ENCODE results near the gene ANTXR1.

ANTXR1 gene

GRCh38 chr2:69047625-69048145, 34.7 kb downstream of the ANTXR1 start:
- Histone ChIP-seq H3K4me1 (ENCODE audit: low read length) (no peaks in the 10 kb centered on the region), H3K9ac (ENCODE audit: low read length) (no peak overlapping the region), H4K20me1 (ENCODE audit: insufficient read depth, low read length) (no peaks in the 10 kb centered on the region), H3K4me3 (ENCODE audit: low read length) (no peak overlapping the region), H3K4me2 (ENCODE audit: low read length) (no peak overlapping the region), H3K79me2 (ENCODE audit: low read length) (no peaks in the 10 kb centered on the region), H3K36me3 (replicated peaks; ENCODE audit: low read depth, low read length) (no peaks in the 10 kb centered on the region), H2AFZ (ENCODE audit: low read depth, low read length) (no peak overlapping the region), H3K9me3 (ENCODE audit: insufficient read depth, low read length) (no peaks in the 10 kb centered on the region), H3K27me3 (ENCODE audit: low read depth, low read length) (peaks cover 64% of the 10 kb centered on the region), H3K27ac (ENCODE audit: low read length) (no peak overlapping the region)
- TF ChIP-seq EZH2phosphoT487 (IDR thresholded peaks at IDR 0.05; ENCODE audit: low read depth) (no peak), CTCF (IDR thresholded peaks at IDR 0.05; ENCODE audit: low read depth, low read length) (no peak)

GRCh38 chr2:69050802-69051201, 37.8 kb downstream of the ANTXR1 start:
- TF ChIP-seq EZH2phosphoT487 (IDR thresholded peaks at IDR 0.05; ENCODE audit: low read depth) (no peak), CTCF (IDR thresholded peaks at IDR 0.05; ENCODE audit: low read depth, low read length) (no peak)
- H3K79me2 ChIP-seq (ENCODE audit: low read length), result no peaks in the 10 kb centered on the region
- H3K27ac ChIP-seq (ENCODE audit: low read length), result no peak overlapping the region
- H3K36me3 ChIP-seq (replicated peaks; ENCODE audit: low read depth, low read length), result no peaks in the 10 kb centered on the region
- no peak overlapping the region for H3K9ac ChIP-seq (ENCODE audit: low read length)
- H3K4me1 ChIP-seq (ENCODE audit: low read length), result peaks cover 6% of the 10 kb centered on the region; the same call in 1 of the 2 replicates
- H3K4me3 ChIP-seq (ENCODE audit: low read length), result no peak overlapping the region
- no peak overlapping the region for H2AFZ ChIP-seq (ENCODE audit: low read depth, low read length)
- no peaks in the 10 kb centered on the region for H4K20me1 ChIP-seq (ENCODE audit: insufficient read depth, low read length)
- H3K9me3 ChIP-seq (ENCODE audit: insufficient read depth, low read length), result no peaks in the 10 kb centered on the region
- H3K4me2 ChIP-seq (ENCODE audit: low read length), result no peak overlapping the region
- peaks cover 58% of the 10 kb centered on the region for H3K27me3 ChIP-seq (ENCODE audit: low read depth, low read length)

GRCh38 chr2:69053416-69053965, 40.5 kb downstream of the ANTXR1 start:
- Histone ChIP-seq H3K4me2 (ENCODE audit: low read length) (no peak overlapping the region), H3K36me3 (replicated peaks; ENCODE audit: low read depth, low read length) (no peaks in the 10 kb centered on the region), H3K27ac (ENCODE audit: low read length) (no peak overlapping the region), H3K4me3 (ENCODE audit: low read length) (no peak overlapping the region), H3K9ac (ENCODE audit: low read length) (no peak overlapping the region), H3K9me3 (ENCODE audit: insufficient read depth, low read length) (no peaks in the 10 kb centered on the region), H3K79me2 (ENCODE audit: low read length) (no peaks in the 10 kb centered on the region), H4K20me1 (ENCODE audit: insufficient read depth, low read length) (no peaks in the 10 kb centered on the region), H3K27me3 (ENCODE audit: low read depth, low read length) (peaks cover 55% of the 10 kb centered on the region), H3K4me1 (ENCODE audit: low read length) (peaks cover 6% of the 10 kb centered on the region; the same call in 1 of the 2 replicates), H2AFZ (ENCODE audit: low read depth, low read length) (no peak overlapping the region)
- TF ChIP-seq EZH2phosphoT487 (IDR thresholded peaks at IDR 0.05; ENCODE audit: low read depth) (no peak), CTCF (IDR thresholded peaks at IDR 0.05; ENCODE audit: low read depth, low read length) (no peak)

GRCh38 chr2:69054431-69054830, 41.5 kb downstream of the ANTXR1 start:
- H2AFZ ChIP-seq (ENCODE audit: low read depth, low read length), result no peak overlapping the region
- H3K4me3 ChIP-seq (ENCODE audit: low read length), result no peak overlapping the region
- no peak overlapping the region for H3K4me2 ChIP-seq (ENCODE audit: low read length)
- peaks cover 60% of the 10 kb centered on the region for H3K27me3 ChIP-seq (ENCODE audit: low read depth, low read length)
- no peaks in the 10 kb centered on the region for H3K36me3 ChIP-seq (replicated peaks; ENCODE audit: low read depth, low read length)
- no peak overlapping the region for H3K27ac ChIP-seq (ENCODE audit: low read length)
- no peak for TF ChIP-seq EZH2phosphoT487 (IDR thresholded peaks at IDR 0.05; ENCODE audit: low read depth)
- TF ChIP-seq CTCF (IDR thresholded peaks at IDR 0.05; ENCODE audit: low read depth, low read length), result no peak
- H4K20me1 ChIP-seq (ENCODE audit: insufficient read depth, low read length), result no peaks in the 10 kb centered on the region
- peaks cover 6% of the 10 kb centered on the region; the same call in 1 of the 2 replicates for H3K4me1 ChIP-seq (ENCODE audit: low read length)
- H3K9ac ChIP-seq (ENCODE audit: low read length), result no peak overlapping the region
- no peaks in the 10 kb centered on the region for H3K79me2 ChIP-seq (ENCODE audit: low read length)
- H3K9me3 ChIP-seq (ENCODE audit: insufficient read depth, low read length), result no peaks in the 10 kb centered on the region
